H1 (cell line): ENCODE results near the gene IFT80. TPM values are rescaled to one million over a fixed set of nuclear protein-coding genes. Genes with fewer than 3 reads are reported as not detected.

Experiments used
- CTCF ChIA-PET: fragments of 300-600 bp; sonication (Branson Sonifier 250); formaldehyde crosslinking; loops from one replicate; lab custom pipeline; 2021; ENCODE audit not compliant: partially characterized antibody; lab: Charles Lee
- POLR2A ChIA-PET: fragments of 300-600 bp; sonication (Branson Sonifier 250); formaldehyde crosslinking; loops from one replicate; lab custom pipeline; 2021; ENCODE audit warnings: inconsistent platforms; ENCODE audit not compliant: partially characterized antibody; lab: Charles Lee
- DNase-seq, 2 experiments: peaks; one replicate each; pipeline versions ENCODE4 v3.0.0 to v3.0.0-alpha.2; 2010 to 2022; ENCODE audit warnings: low spot score in 2 of 2, low read depth in 1 of 2, mixed read lengths in 1 of 2
- FAIRE-seq: peaks from 2 replicates; lab custom pipeline; 2011; peaks lifted over from hg19 to GRCh38; lab: Jason Lieb, UNC
- H2AFZ ChIP-seq: 2 replicates; pipeline ENCODE4 v1.8.1; 2012; ENCODE audit warnings: low read length, inconsistent platforms
- H2AK5ac ChIP-seq: 2 replicates; pipeline ENCODE4 v1.6.1; 2013; ENCODE audit warnings: low read depth, low read length
- H2BK120ac ChIP-seq: replicated peaks from 2 replicates; pipeline ENCODE3; 2013; ENCODE audit warnings: low read depth, low read length, inconsistent platforms
- H2BK12ac ChIP-seq: 2 replicates; pipeline ENCODE4 v1.6.1; 2013; ENCODE audit warnings: low read depth, low read length
- H2BK15ac ChIP-seq: 2 replicates; pipeline ENCODE4 v1.6.1; 2013; ENCODE audit warnings: low read length
- H2BK20ac ChIP-seq: 2 replicates; pipeline ENCODE4 v1.6.1; 2013; ENCODE audit warnings: low read length
- H2BK5ac ChIP-seq: 2 replicates; pipeline ENCODE4 v1.6.1; 2013; ENCODE audit warnings: low read depth, low read length
- H3K14ac ChIP-seq: 2 replicates; pipeline ENCODE4 v1.6.1; 2013; ENCODE audit warnings: inconsistent platforms; ENCODE audit not compliant: insufficient read length
- H3K18ac ChIP-seq: 2 replicates; pipeline ENCODE4 v1.6.1; 2013; ENCODE audit warnings: low read length; ENCODE audit errors: extremely low read depth
- H3K23ac ChIP-seq: 2 replicates; pipeline ENCODE4 v1.6.1; 2013; ENCODE audit warnings: inconsistent platforms; ENCODE audit not compliant: insufficient read length
- H3K23me2 ChIP-seq: 2 replicates; pipeline ENCODE4 v1.6.1; 2013; ENCODE audit warnings: low read depth, low read length
- H3K27ac ChIP-seq: 2 replicates; pipeline ENCODE4 v1.6.1; 2011; ENCODE audit warnings: low read depth, low read length, inconsistent platforms
- H3K27me3 ChIP-seq, 4 experiments: replicated peaks in 1 of 4; 1 replicate in 1 of 4; 2 replicates in 3 of 4; pipeline versions ENCODE4 v1.6.1 to v1.8.1; 2011 to 2013; ENCODE audit warnings: low read length in 3 of 4, mild to moderate bottlenecking in 3 of 4, inconsistent platforms in 2 of 4, mixed read lengths in 2 of 4, moderate library complexity in 1 of 4; ENCODE audit not compliant: control insufficient read depth in 3 of 4, insufficient read depth in 3 of 4; ENCODE audit errors: extremely low read depth in 1 of 4
- H3K36me3 ChIP-seq, 4 experiments: 2 replicates each; pipeline versions ENCODE4 v1.6.1 to v1.8.1; 2011 to 2013; ENCODE audit warnings: mild to moderate bottlenecking in 4 of 4, low read length in 3 of 4, moderate library complexity in 2 of 4, control low read depth in 1 of 4, inconsistent platforms in 1 of 4; ENCODE audit not compliant: insufficient read depth in 4 of 4, control insufficient read depth in 2 of 4
- H3K4ac ChIP-seq: replicated peaks from 2 replicates; pipeline ENCODE3; 2013; ENCODE audit warnings: low read length, low read depth, mixed read lengths, inconsistent platforms; ENCODE audit not compliant: insufficient read length
- H3K4me1 ChIP-seq, 4 experiments: replicated peaks in 1 of 4; 1 replicate in 1 of 4; 2 replicates in 3 of 4; pipeline versions ENCODE4 v1.6.1 to v1.8.1; 2011 to 2013; ENCODE audit warnings: low read length in 3 of 4, inconsistent platforms in 2 of 4, mixed read lengths in 1 of 4; ENCODE audit not compliant: insufficient read depth in 4 of 4, control insufficient read depth in 3 of 4
- H3K4me2 ChIP-seq, 2 experiments: 2 replicates each; pipeline versions ENCODE4 v1.6.1 to v1.8.1; 2011 to 2013; ENCODE audit warnings: low read depth in 2 of 2, low read length in 2 of 2, control low read depth in 1 of 2, inconsistent platforms in 1 of 2, mild to moderate bottlenecking in 1 of 2; ENCODE audit not compliant: insufficient read depth in 1 of 2
- H3K4me3 ChIP-seq, 4 experiments: fragments of 200-600, 300-600 bp in 1 of 4; sonication (generic), shearing (Covaris generic), sonication (Bioruptor Twin) in 1 of 4; 2 replicates each; pipeline versions ENCODE4 v1.5.1 to v1.8.1; 2011 to 2016; ENCODE audit warnings: low read length in 4 of 4, low read depth in 3 of 4, control low read depth in 2 of 4, inconsistent platforms in 2 of 4, mild to moderate bottlenecking in 2 of 4, mixed read lengths in 1 of 4, moderate library complexity in 1 of 4; ENCODE audit not compliant: insufficient read depth in 2 of 4; ENCODE audit errors: extremely low read depth in 1 of 4
- H3K56ac ChIP-seq: replicated peaks from 2 replicates; pipeline ENCODE3; 2013; ENCODE audit warnings: low read depth, mild to moderate bottlenecking, mixed read lengths, low read length, inconsistent platforms; ENCODE audit not compliant: insufficient read length
- H3K79me1 ChIP-seq: 2 replicates; pipeline ENCODE4 v1.6.1; 2013; ENCODE audit warnings: low read depth, low read length, control low read depth
- H3K79me2 ChIP-seq, 2 experiments: 2 replicates each; pipeline versions ENCODE4 v1.6.1 to v1.8.1; 2012 to 2013; ENCODE audit warnings: low read length in 2 of 2, mild to moderate bottlenecking in 2 of 2, inconsistent platforms in 1 of 2; ENCODE audit not compliant: insufficient read depth in 2 of 2, control insufficient read depth in 1 of 2
- H3K9ac ChIP-seq, 4 experiments: replicated peaks in 1 of 4; 1 replicate in 1 of 4; 2 replicates in 3 of 4; pipeline versions ENCODE4 v1.6.1 to v1.8.1; 2011 to 2013; ENCODE audit warnings: low read depth in 3 of 4, low read length in 3 of 4, control low read depth in 2 of 4, mild to moderate bottlenecking in 2 of 4, moderate library complexity in 2 of 4, inconsistent platforms in 1 of 4; ENCODE audit errors: extremely low read depth in 1 of 4
- H3K9me3 ChIP-seq, 2 experiments: 2 replicates each; pipeline versions ENCODE4 v1.6.1 to v1.8.1; 2012 to 2013; ENCODE audit warnings: mild to moderate bottlenecking in 2 of 2, moderate library complexity in 2 of 2, control low read depth in 1 of 2, inconsistent platforms in 1 of 2, low read depth in 1 of 2, low read length in 1 of 2, mixed read lengths in 1 of 2; ENCODE audit not compliant: insufficient read depth in 2 of 2
- H4K20me1 ChIP-seq, 2 experiments: replicated peaks in 1 of 2; 2 replicates each; pipeline versions ENCODE3 to v1.8.1; 2011 to 2013; ENCODE audit warnings: inconsistent platforms in 2 of 2, low read length in 2 of 2, mild to moderate bottlenecking in 1 of 2; ENCODE audit not compliant: insufficient read depth in 2 of 2, control insufficient read depth in 1 of 2
- H4K5ac ChIP-seq: 2 replicates; pipeline ENCODE4 v1.6.1; 2013; ENCODE audit warnings: low read length, low read depth, mixed read lengths, inconsistent platforms; ENCODE audit not compliant: insufficient read length
- H4K8ac ChIP-seq: 2 replicates; pipeline ENCODE4 v1.8.0; 2013; ENCODE audit warnings: mild to moderate bottlenecking, moderate library complexity, low read length, inconsistent platforms; ENCODE audit not compliant: insufficient read depth; ENCODE audit errors: extremely low read depth
- H4K91ac ChIP-seq: replicated peaks from 2 replicates; pipeline ENCODE3; 2013; ENCODE audit warnings: low read length, mixed read lengths, inconsistent platforms; ENCODE audit not compliant: insufficient read length
- CEBPB ChIP-seq: IDR thresholded peaks from 2 replicates; pipeline ENCODE4 v1.6.1; 2012; ENCODE audit warnings: low read depth, low read length
- CHD1 ChIP-seq: IDR thresholded peaks from 2 replicates; pipeline ENCODE4 v1.6.1; 2012; ENCODE audit warnings: low read depth, low read length, improper control_type of control experiment
- EZH2 ChIP-seq: fragments of 200-600 bp; sonication (generic); IDR thresholded peaks from 2 replicates; pipeline ENCODE4 v1.7.1; 2012; ENCODE audit warnings: low read depth, mild to moderate bottlenecking, moderate library complexity, low read length, inconsistent platforms; ENCODE audit not compliant: severe bottlenecking
- KDM4A ChIP-seq: IDR thresholded peaks from one replicate; pipeline ENCODE4 v1.7.1; 2012; ENCODE audit warnings: low read depth, mild to moderate bottlenecking, moderate library complexity, low read length, inconsistent platforms; ENCODE audit not compliant: severe bottlenecking
- RXRA ChIP-seq: IDR thresholded peaks from 2 replicates; pipeline ENCODE4 v1.6.1; 2011; ENCODE audit warnings: low read depth, mild to moderate bottlenecking, low read length, moderate library complexity; ENCODE audit not compliant: insufficient read depth
- SUZ12 ChIP-seq: fragments of 200-600 bp; sonication (generic); IDR thresholded peaks from 2 replicates; pipeline ENCODE4 v1.6.1; 2012; ENCODE audit warnings: mild to moderate bottlenecking, inconsistent platforms, low read length, moderate library complexity, mixed read lengths
- TAF1 ChIP-seq: IDR thresholded peaks from 2 replicates; pipeline ENCODE4 v1.6.1; 2011; ENCODE audit warnings: mild to moderate bottlenecking, low read depth, low read length
- TAF7 ChIP-seq: optimal IDR thresholded peaks from 2 replicates; pipeline ENCODE3; 2011; ENCODE audit warnings: low read depth, mild to moderate bottlenecking, inconsistent platforms, low read length, moderate library complexity, borderline replicate concordance
- YY1 ChIP-seq: IDR thresholded peaks from 2 replicates; pipeline ENCODE4 v1.6.1; 2011; ENCODE audit warnings: low read depth, mild to moderate bottlenecking, low read length
- WGBS, 2 experiments: shearing (Covaris generic) in 1 of 2; methylation state at CpG; one replicate each; pipeline versions ENCODE4 v1.1.6 to v1.1.7; 2013 to 2015; ENCODE audit warnings: low lambda C conversion rate in 2 of 2, mixed read lengths in 2 of 2, inconsistent platforms in 1 of 2, low coverage in 1 of 2, missing lambda C conversion rate in 1 of 2; ENCODE audit not compliant: insufficient replicate concordance in 2 of 2, insufficient coverage in 1 of 2, insufficient read length in 1 of 2; ENCODE audit errors: extremely low coverage in 1 of 2, missing lambda C conversion rate in 1 of 2; 5-methylcytosine and 5-hydroxymethylcytosine counted together
- polyA plus RNA-seq, 7 experiments: library from polyadenylated mRNA; depleted of rRNA in 3 of 7; stranded (reverse) in 5 of 7; unstranded in 2 of 7; fragments of >200 nt in 5 of 7; fragments of 200-250 nt in 2 of 7; gene quantifications; 1 replicate in 5 of 7; 2 replicates in 1 of 7; 4 replicates in 1 of 7; pipeline versions ENCODE4 v1.2.1 to v1.2.3, GENCODE V29; 2011 to 2013; ENCODE audit warnings: missing spikeins in 2 of 7, mixed read lengths in 2 of 7
- total RNA-seq: library from RNA; stranded (reverse); fragmentation: NEBNext Ultra II Directional; extraction: Animal tissue kit (Norgen Biotek cat#: 25700); gene quantifications from 2 replicates; pipeline ENCODE4 v1.2.1, GENCODE V29; 2021

IFT80 gene
- total and polyA plus RNA-seq, 2 of the 8 experiments (the other 6 are each of a cell fraction or from before 2014, with no cell fraction given): 7.2 to 25.9 TPM

GRCh38 chr3:160221019-160221418 is 178.0 kb downstream of the IFT80 start:
- Histone ChIP-seq H2AK5ac (no peak overlapping the region), H3K79me1 (no peaks in the 10 kb centered on the region), H3K4ac (no peak overlapping the region), H3K79me2 (no peaks in the 10 kb centered on the region), H3K27ac (no peak overlapping the region), H3K36me3 (0 out of 8 replicates have a peak, but pooled peaks cover 0 to under 1% (median 0%) of the 10 kb centered on the region in 4 experiments), H4K8ac (no peak overlapping the region), H3K9ac (no peak overlapping the region), H3K4me3 (no peak overlapping the region), H3K18ac (no peak overlapping the region), H3K9me3 (no peaks in the 10 kb centered on the region), H3K56ac (no peak overlapping the region), H3K4me1 (peaks cover 0 to 6% (median 1%) of the 10 kb centered on the region in 4 experiments; a peak in 4 of 7 replicates), H2AFZ (no peak overlapping the region), H4K5ac (no peak overlapping the region), H3K14ac (no peak overlapping the region), H2BK120ac (no peak overlapping the region), H3K4me2 (no peak overlapping the region), H4K20me1 (no peaks in the 10 kb centered on the region), H2BK15ac (no peak overlapping the region), H2BK20ac (no peak overlapping the region), H3K23me2 (peaks cover 11% of the 10 kb centered on the region; the same call in 1 of the 2 replicates), H3K27me3 (peaks cover 7 to 26% (median 20%) of the 10 kb centered on the region in 4 experiments), H2BK5ac (no peak overlapping the region), H3K23ac (no peak overlapping the region), H4K91ac (no peak overlapping the region), H2BK12ac (no peak overlapping the region)
- ChIA-PET POLR2A (no interaction called here), CTCF (interaction anchor here (1.6 kb wide), 1 partner anchor 188 kb away, joined by 6 read pairs; no protein-coding TSS in a partner anchor)
- FAIRE-seq (no peak), DNase-seq (no peak)
- 77% methylated on average over 2 of the region's 2 CpGs; no CpG with 5 or more reads in 1 of the 2 experiments for WGBS, 2 experiments
- TF ChIP-seq YY1 (no peak), KDM4A (no peak), CEBPB (no peak), EZH2 (no peak), TAF1 (no peak), RXRA (no peak), SUZ12 (no peak), CHD1 (no peak), TAF7 (no peak)
